Measurements from ENCODE around the gene SEPTIN10. TPM values are rescaled to one million over a fixed set of nuclear protein-coding genes. Genes with fewer than 3 reads are reported as not detected.

The SEPTIN10 gene
- total and polyA plus RNA-seq, 5 donors from 2014 or later, result 1.1 to 5.6 (median 4.8) TPM

DNA sequence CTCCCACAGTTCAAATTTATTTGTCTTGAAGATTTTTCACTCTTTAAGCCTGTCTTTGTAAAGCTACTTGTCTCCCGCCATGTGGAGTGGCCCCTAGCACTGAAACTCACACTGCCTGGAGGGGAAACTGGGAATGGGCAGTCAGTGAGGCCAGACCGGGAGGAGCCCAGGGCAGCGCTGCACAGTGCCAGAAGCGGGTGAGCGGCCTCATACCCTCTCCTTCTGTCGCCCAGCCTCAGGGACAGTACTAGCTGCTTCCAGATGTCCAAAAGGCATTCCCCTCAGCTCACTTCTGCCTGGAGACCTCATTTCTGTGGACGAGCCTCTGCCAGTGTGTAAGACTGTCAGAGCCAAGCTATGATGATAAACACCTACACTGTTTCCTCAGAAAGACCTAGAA lies 79.9 kb downstream of the SEPTIN10 start:
- Histone ChIP-seq H3K27me3 (ENCODE audit: control insufficient read depth, insufficient read depth, low read length) (no peaks in the 10 kb centered on the region), H3K4me1 (ENCODE audit: control insufficient read depth, insufficient read depth, low read length, poor library complexity, severe bottlenecking) (no peaks in the 10 kb centered on the region), H3K36me3 (ENCODE audit: control insufficient read depth, insufficient read depth, low read length) (no peaks in the 10 kb centered on the region), H3K27ac (ENCODE audit: insufficient read depth, low read length, poor library complexity, severe bottlenecking) (no peak overlapping the region), H3K4me3 (ENCODE audit: low read depth, low read length) (no peak overlapping the region), H3K9me3 (ENCODE audit: control insufficient read depth in 2 of 2, low read length in 2 of 2) (no peaks in the 10 kb centered on the region)
- Mint-ChIP-seq H3K27me3 (peaks cover 20% of the 10 kb centered on the region), H3K9me3 (peaks cover 0 to 4% (median 0%) of the 10 kb centered on the region in 7 donors), H3K4me3 (no peak overlapping the region), H3K27ac (no peak overlapping the region), H3K4me1 (no peaks in the 10 kb centered on the region), H3K36me3 (no peaks in the 10 kb centered on the region)
- no peak for DNase-seq
- no peak for ATAC-seq (ENCODE audit: low read depth in 2 of 2)

DNA sequence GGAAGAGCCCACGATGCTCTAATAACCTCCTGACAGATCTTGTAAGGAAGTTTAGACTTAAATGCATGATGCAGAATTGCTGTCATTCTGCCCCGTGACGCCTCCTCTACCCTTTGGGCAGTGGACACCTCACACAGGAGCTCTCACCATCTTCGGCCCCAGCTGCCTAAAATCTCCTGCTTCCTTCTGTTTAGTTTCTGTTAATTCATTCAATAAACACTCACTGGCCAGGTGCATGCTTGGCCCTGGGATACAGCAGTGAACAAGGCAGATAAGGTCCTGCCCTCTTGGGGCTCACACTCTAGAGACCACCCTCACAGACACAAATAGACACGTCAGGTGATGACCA lies 81.1 kb downstream of the SEPTIN10 start:
- H3K36me3 ChIP-seq (ENCODE audit: control insufficient read depth, insufficient read depth, low read length), result no peaks in the 10 kb centered on the region
- H3K27ac ChIP-seq (ENCODE audit: insufficient read depth, low read length, poor library complexity, severe bottlenecking), result no peak overlapping the region
- Mint-ChIP-seq H3K4me1 (no peaks in the 10 kb centered on the region), H3K27me3 (peaks cover 20% of the 10 kb centered on the region), H3K9me3 (peaks cover 0 to 4% (median 0%) of the 10 kb centered on the region in 7 donors), H3K36me3 (no peaks in the 10 kb centered on the region), H3K27ac (no peak overlapping the region), H3K4me3 (no peak overlapping the region)
- no peak overlapping the region for H3K4me3 ChIP-seq (ENCODE audit: low read depth, low read length)
- H3K9me3 ChIP-seq (ENCODE audit: control insufficient read depth in 2 of 2, low read length in 2 of 2), result no peaks in the 10 kb centered on the region
- H3K27me3 ChIP-seq (ENCODE audit: control insufficient read depth, insufficient read depth, low read length), result no peaks in the 10 kb centered on the region
- ATAC-seq (ENCODE audit: low read depth in 2 of 2), result no peak
- H3K4me1 ChIP-seq (ENCODE audit: control insufficient read depth, insufficient read depth, low read length, poor library complexity, severe bottlenecking), result no peaks in the 10 kb centered on the region
- DNase-seq, result no peak

DNA sequence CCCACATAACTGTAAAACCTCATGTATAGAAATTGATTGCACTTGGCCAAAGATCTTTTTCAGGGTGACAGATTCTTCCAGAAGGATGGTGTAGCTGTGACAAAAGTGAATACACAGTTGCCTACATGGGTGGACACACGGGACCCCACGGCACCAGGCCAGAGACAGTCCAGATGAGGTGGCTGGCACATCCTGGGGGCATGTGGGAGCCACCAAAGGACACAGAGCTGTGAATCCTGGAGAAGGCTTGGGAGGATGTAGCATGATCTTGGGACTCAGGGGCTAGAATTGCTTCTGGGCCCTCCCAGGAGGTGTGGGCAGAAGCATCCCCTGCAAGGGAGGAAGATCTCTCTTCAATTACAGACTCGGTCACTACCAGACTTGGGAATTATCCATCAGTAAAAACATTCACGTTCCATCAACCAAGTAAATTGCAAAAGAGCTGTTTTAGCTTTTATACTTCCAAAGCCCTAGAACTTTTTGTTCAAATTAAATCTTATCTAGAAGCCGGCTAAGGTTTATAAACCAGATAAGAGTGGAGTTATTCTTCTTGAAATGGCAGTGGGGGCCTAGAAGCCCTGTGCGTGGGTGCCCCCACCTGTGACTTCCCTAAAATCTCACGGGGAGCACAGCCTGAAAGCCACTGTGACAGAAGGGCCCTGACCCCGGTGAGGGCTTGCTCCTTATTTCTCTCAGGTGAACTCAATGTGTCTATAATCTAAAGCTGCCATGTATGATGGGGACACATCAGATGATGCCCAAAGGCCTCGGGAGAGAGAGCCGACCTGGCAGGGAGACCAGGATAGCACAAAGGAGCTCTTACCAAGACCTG lies 81.7 kb downstream of the SEPTIN10 start:
- H3K36me3 ChIP-seq (ENCODE audit: control insufficient read depth, insufficient read depth, low read length), result no peaks in the 10 kb centered on the region
- no peaks in the 10 kb centered on the region for H3K4me1 ChIP-seq (ENCODE audit: control insufficient read depth, insufficient read depth, low read length, poor library complexity, severe bottlenecking)
- DNase-seq, result no peak
- Mint-ChIP-seq H3K27me3 (peaks cover 20% of the 10 kb centered on the region), H3K9me3 (peaks cover 0 to 4% (median 0%) of the 10 kb centered on the region in 7 donors), H3K36me3 (no peaks in the 10 kb centered on the region), H3K27ac (no peak overlapping the region), H3K4me1 (no peaks in the 10 kb centered on the region), H3K4me3 (no peak overlapping the region)
- no peaks in the 10 kb centered on the region for H3K9me3 ChIP-seq (ENCODE audit: control insufficient read depth in 2 of 2, low read length in 2 of 2)
- H3K27me3 ChIP-seq (ENCODE audit: control insufficient read depth, insufficient read depth, low read length), result no peaks in the 10 kb centered on the region
- ATAC-seq (ENCODE audit: low read depth in 2 of 2), result no peak
- H3K4me3 ChIP-seq (ENCODE audit: low read depth, low read length), result no peak overlapping the region
- H3K27ac ChIP-seq (ENCODE audit: insufficient read depth, low read length, poor library complexity, severe bottlenecking), result no peak overlapping the region

DNA sequence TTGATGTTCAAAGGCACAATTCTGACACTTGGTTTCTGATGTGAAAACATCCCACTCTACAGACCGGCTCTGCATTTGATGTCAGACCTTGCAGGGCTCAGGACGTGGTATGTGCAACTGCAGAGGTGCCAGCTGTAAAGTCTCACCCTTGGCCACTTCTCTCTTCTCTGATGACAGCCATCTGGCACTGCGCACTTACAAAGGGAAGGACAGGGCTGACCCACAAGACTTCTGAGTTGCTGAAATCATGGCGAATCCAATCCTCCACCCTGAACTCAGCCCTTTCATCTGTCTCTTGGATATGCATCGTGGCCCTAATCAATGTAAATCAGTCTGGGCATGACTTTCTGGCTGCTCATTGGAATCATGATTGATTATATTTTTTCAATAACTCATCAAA lies 82.5 kb downstream of the SEPTIN10 start:
- H3K4me3 Mint-ChIP-seq, result no peak overlapping the region
- DNase-seq, result no peak

DNA sequence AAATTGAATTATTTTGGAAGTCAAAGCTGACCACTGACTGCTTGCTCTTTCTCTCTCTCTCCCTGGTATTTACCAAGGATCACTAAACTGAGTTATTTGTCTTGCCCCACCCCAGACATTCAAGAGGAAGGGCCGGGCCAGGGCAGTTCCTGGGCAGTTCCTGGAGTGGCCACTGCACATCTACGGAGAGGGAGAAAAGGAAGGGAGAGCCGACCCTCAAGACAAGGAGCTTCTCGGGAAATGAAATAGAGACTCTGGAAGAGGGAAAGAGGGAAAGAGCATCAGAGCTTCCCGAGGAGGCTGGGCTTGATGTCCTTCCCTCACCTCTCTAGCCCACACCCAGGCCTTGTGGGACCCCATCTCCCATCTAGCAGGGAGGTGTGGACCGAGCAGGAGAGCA lies 83.1 kb downstream of the SEPTIN10 start:
- Histone ChIP-seq H3K4me1 (ENCODE audit: control insufficient read depth, insufficient read depth, low read length, poor library complexity, severe bottlenecking) (no peaks in the 10 kb centered on the region), H3K27me3 (ENCODE audit: control insufficient read depth, insufficient read depth, low read length) (no peaks in the 10 kb centered on the region), H3K27ac (ENCODE audit: insufficient read depth, low read length, poor library complexity, severe bottlenecking) (no peak overlapping the region), H3K36me3 (ENCODE audit: control insufficient read depth, insufficient read depth, low read length) (no peaks in the 10 kb centered on the region), H3K4me3 (ENCODE audit: low read depth, low read length) (no peak overlapping the region), H3K9me3 (ENCODE audit: control insufficient read depth in 2 of 2, low read length in 2 of 2) (no peaks in the 10 kb centered on the region)
- H3K27ac Mint-ChIP-seq, result no peak overlapping the region
- no peak for DNase-seq
- H3K36me3 Mint-ChIP-seq, result no peaks in the 10 kb centered on the region
- no peaks in the 10 kb centered on the region for H3K4me1 Mint-ChIP-seq
- ATAC-seq (ENCODE audit: low read depth in 2 of 2), result no peak
- H3K9me3 Mint-ChIP-seq, result peaks cover 0 to 4% (median 0%) of the 10 kb centered on the region in 7 donors
- peaks cover 20% of the 10 kb centered on the region for H3K27me3 Mint-ChIP-seq
- H3K4me3 Mint-ChIP-seq, result no peak overlapping the region

More for the DNA sequence above, 82.5 kb downstream of the SEPTIN10 start:
- Histone ChIP-seq H3K4me1 (ENCODE audit: control insufficient read depth, insufficient read depth, low read length, poor library complexity, severe bottlenecking) (no peaks in the 10 kb centered on the region), H3K36me3 (ENCODE audit: control insufficient read depth, insufficient read depth, low read length) (no peaks in the 10 kb centered on the region), H3K27ac (ENCODE audit: insufficient read depth, low read length, poor library complexity, severe bottlenecking) (no peak overlapping the region), H3K27me3 (ENCODE audit: control insufficient read depth, insufficient read depth, low read length) (no peaks in the 10 kb centered on the region), H3K4me3 (ENCODE audit: low read depth, low read length) (no peak overlapping the region), H3K9me3 (ENCODE audit: control insufficient read depth in 2 of 2, low read length in 2 of 2) (no peaks in the 10 kb centered on the region)
- Mint-ChIP-seq H3K9me3 (peaks cover 0 to 4% (median 0%) of the 10 kb centered on the region in 7 donors), H3K4me1 (no peaks in the 10 kb centered on the region), H3K36me3 (no peaks in the 10 kb centered on the region), H3K27me3 (peaks cover 20% of the 10 kb centered on the region), H3K27ac (no peak overlapping the region)
- no peak for ATAC-seq (ENCODE audit: low read depth in 2 of 2)

DNA sequence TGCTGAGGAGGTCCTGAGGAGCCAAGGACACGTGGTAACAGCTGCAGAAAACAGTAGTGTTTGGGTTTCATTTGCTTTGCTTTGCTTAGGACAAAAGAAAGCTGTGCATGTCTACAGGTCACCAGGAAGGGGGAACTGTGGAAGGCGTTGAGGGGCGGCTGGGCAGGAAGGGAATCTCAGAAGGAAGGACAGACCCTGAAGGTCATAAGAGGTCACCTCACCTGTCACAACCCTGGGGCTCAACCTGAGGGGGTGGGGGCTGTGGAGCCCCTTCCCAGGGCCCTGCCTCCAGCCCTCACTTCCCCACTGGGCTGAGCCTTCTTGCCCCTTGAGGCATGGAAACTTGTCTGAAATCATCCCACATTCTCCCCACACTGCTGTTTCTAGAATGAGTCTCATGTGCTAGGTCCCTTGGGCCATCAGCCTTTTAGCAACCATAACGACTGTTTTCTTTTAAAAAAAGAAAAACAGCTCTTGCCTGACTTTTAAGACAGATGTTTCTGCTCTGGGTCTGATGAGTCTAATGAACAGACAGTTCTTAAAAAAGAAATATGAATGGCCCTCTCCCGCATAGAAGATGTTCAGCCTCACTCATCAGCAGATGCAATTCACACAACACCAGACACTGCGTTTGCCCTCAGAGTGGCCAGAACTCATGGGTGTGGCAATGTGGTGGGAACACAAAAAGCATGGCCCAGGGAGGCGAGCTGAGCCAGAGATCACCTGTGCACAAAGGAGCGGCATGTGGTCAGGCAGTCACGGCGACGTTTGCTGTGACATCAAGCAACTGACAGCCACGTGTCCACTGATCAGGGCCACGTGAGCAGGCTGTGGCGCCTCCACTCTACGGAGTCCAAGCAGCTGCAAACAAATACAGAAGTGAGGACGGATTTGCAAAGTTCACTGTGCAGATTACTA lies 84.0 kb downstream of the SEPTIN10 start:
- DNase-seq (no peak), ATAC-seq (ENCODE audit: low read depth in 2 of 2) (no peak)
- H3K9me3 Mint-ChIP-seq, result peaks cover 0 to 4% (median 0%) of the 10 kb centered on the region in 7 donors
- H3K9me3 ChIP-seq (ENCODE audit: control insufficient read depth in 2 of 2, low read length in 2 of 2), result no peaks in the 10 kb centered on the region
- no peak overlapping the region for H3K27ac ChIP-seq (ENCODE audit: insufficient read depth, low read length, poor library complexity, severe bottlenecking)
- no peaks in the 10 kb centered on the region for H3K4me1 Mint-ChIP-seq
- H3K36me3 Mint-ChIP-seq, result no peaks in the 10 kb centered on the region
- no peak overlapping the region for H3K4me3 Mint-ChIP-seq
- H3K4me3 ChIP-seq (ENCODE audit: low read depth, low read length), result no peak overlapping the region
- no peaks in the 10 kb centered on the region for H3K4me1 ChIP-seq (ENCODE audit: control insufficient read depth, insufficient read depth, low read length, poor library complexity, severe bottlenecking)
- H3K27me3 ChIP-seq (ENCODE audit: control insufficient read depth, insufficient read depth, low read length), result no peaks in the 10 kb centered on the region
- peak overlapping the region in 1 of 3 donors; percentile 40 for H3K27ac Mint-ChIP-seq
- no peaks in the 10 kb centered on the region for H3K36me3 ChIP-seq (ENCODE audit: control insufficient read depth, insufficient read depth, low read length)
- H3K27me3 Mint-ChIP-seq, result peaks cover 20% of the 10 kb centered on the region

DNA sequence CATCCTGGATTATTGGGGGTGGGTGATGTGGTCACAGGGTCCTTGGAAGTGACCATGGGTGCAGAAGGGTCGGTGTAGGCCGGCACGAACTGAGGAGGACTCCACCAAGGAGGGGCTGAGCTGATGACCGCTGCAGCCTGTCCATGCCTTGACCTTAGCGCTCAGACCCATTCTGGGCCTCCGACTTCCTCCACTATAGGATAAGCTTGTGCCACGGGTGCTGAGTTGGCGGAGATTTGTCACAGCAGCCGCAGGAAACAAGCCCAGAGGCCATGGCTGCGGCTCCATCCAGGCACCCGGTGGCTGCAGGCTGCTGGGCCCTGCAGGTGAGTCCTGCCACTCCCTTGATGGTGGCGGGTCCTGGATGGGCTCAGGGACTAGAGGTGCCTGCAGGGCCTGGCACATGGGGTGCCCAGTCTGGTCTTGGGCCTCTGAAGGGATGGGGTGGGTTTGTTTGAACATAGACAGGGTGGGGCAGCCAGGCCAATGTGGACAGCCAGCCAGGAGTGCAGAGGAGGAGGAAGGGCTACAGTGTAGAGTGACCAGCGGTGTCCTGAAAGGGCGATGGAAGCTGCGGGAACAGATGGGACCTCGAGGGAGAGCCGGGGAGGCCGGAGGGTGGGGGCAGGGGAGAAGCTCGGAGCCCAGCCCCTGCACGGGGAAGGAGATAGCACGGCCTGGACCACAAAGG lies 84.8 kb downstream of the SEPTIN10 start:
- Histone ChIP-seq H3K27ac (ENCODE audit: insufficient read depth, low read length, poor library complexity, severe bottlenecking) (no peak overlapping the region), H3K4me3 (ENCODE audit: low read depth, low read length) (no peak overlapping the region), H3K27me3 (ENCODE audit: control insufficient read depth, insufficient read depth, low read length) (no peaks in the 10 kb centered on the region), H3K4me1 (ENCODE audit: control insufficient read depth, insufficient read depth, low read length, poor library complexity, severe bottlenecking) (no peaks in the 10 kb centered on the region), H3K36me3 (ENCODE audit: control insufficient read depth, insufficient read depth, low read length) (no peaks in the 10 kb centered on the region), H3K9me3 (ENCODE audit: control insufficient read depth in 2 of 2, low read length in 2 of 2) (no peaks in the 10 kb centered on the region)
- DNase-seq (no peak), ATAC-seq (ENCODE audit: low read depth in 2 of 2) (no peak)
- Mint-ChIP-seq H3K4me1 (no peaks in the 10 kb centered on the region), H3K4me3 (no peak overlapping the region), H3K27me3 (peaks cover 20% of the 10 kb centered on the region), H3K36me3 (no peaks in the 10 kb centered on the region), H3K9me3 (peaks cover 0 to 4% (median 0%) of the 10 kb centered on the region in 7 donors), H3K27ac (no peak overlapping the region)
